Muscle layer of colon (tissue), 2 donors: ENCODE measurements around the gene EXT2.

Experiments
- H3K27ac ChIP-seq: one replicate; pipeline ENCODE4 v1.7.0; 2013; ENCODE audit warnings: low read depth, mild to moderate bottlenecking, low read length, moderate library complexity
- H3K27me3 ChIP-seq, 2 donors: one replicate each; pipeline ENCODE4 v1.7.0; 2013; ENCODE audit warnings: low read length in 2 of 2, mild to moderate bottlenecking in 2 of 2; ENCODE audit not compliant: insufficient read depth in 2 of 2, control insufficient read depth in 1 of 2
- H3K36me3 ChIP-seq: one replicate; pipeline ENCODE4 v1.7.0; 2013; ENCODE audit warnings: mild to moderate bottlenecking, low read length; ENCODE audit not compliant: insufficient read depth
- H3K4me1 ChIP-seq: one replicate; pipeline ENCODE4 v1.7.0; 2013; ENCODE audit warnings: mild to moderate bottlenecking, low read length; ENCODE audit not compliant: insufficient read depth
- H3K4me3 ChIP-seq, 2 donors: one replicate each; pipeline ENCODE4 v1.7.0; 2013; ENCODE audit warnings: low read length in 2 of 2, low read depth in 1 of 2, mild to moderate bottlenecking in 1 of 2, moderate library complexity in 1 of 2
- H3K9ac ChIP-seq: one replicate; pipeline ENCODE4 v1.7.0; 2013; ENCODE audit warnings: low read length
- H3K9me3 ChIP-seq: one replicate; pipeline ENCODE4 v1.7.0; 2013; ENCODE audit warnings: mild to moderate bottlenecking, low read length
- donor health status: abdominal sarcoma.
- donor health status: Adenocarcinoma of cecum.

Gene EXT2

GRCh38 chr11:44275241-44275640, 179.8 kb downstream of the EXT2 start:
- no peaks in the 10 kb centered on the region for H3K36me3 ChIP-seq
- H3K4me3 ChIP-seq = no peak overlapping the region
- H3K4me1 ChIP-seq = no peaks in the 10 kb centered on the region
- H3K27me3 ChIP-seq = no peaks in the 10 kb centered on the region
- no peaks in the 10 kb centered on the region for H3K9me3 ChIP-seq
- H3K27ac ChIP-seq = no peak overlapping the region
- H3K9ac ChIP-seq = no peak overlapping the region

- Histone ChIP-seq H3K27me3 (no peaks in the 10 kb centered on the region), H3K4me3 (no peak overlapping the region), H3K9me3 (no peaks in the 10 kb centered on the region), H3K27ac (no peak overlapping the region), H3K9ac (no peak overlapping the region), H3K36me3 (no peaks in the 10 kb centered on the region), H3K4me1 (no peaks in the 10 kb centered on the region)
These were observed 180.6 kb downstream of the EXT2 start for GRCh38 chr11:44275961-44276550.

- no peak overlapping the region for H3K27ac ChIP-seq
- H3K9ac ChIP-seq = no peak overlapping the region
- H3K36me3 ChIP-seq = no peaks in the 10 kb centered on the region
- no peaks in the 10 kb centered on the region for H3K27me3 ChIP-seq
- no peaks in the 10 kb centered on the region for H3K9me3 ChIP-seq
- H3K4me3 ChIP-seq = no peak overlapping the region
- H3K4me1 ChIP-seq = no peaks in the 10 kb centered on the region
These were observed 182.0 kb downstream of the EXT2 start for GRCh38 chr11:44277196-44278090.

- Histone ChIP-seq H3K27ac (no peak overlapping the region), H3K4me1 (no peaks in the 10 kb centered on the region), H3K9me3 (no peaks in the 10 kb centered on the region), H3K36me3 (no peaks in the 10 kb centered on the region), H3K27me3 (no peaks in the 10 kb centered on the region), H3K9ac (no peak overlapping the region), H3K4me3 (no peak overlapping the region)
These were observed 184.0 kb downstream of the EXT2 start for GRCh38 chr11:44279483-44279882.

GRCh38 chr11:44280257-44280656, 184.8 kb downstream of the EXT2 start:
- Histone ChIP-seq H3K27me3 (no peaks in the 10 kb centered on the region), H3K9me3 (no peaks in the 10 kb centered on the region), H3K4me3 (no peak overlapping the region), H3K9ac (no peak overlapping the region), H3K27ac (no peak overlapping the region), H3K36me3 (no peaks in the 10 kb centered on the region), H3K4me1 (no peaks in the 10 kb centered on the region)

DNA sequence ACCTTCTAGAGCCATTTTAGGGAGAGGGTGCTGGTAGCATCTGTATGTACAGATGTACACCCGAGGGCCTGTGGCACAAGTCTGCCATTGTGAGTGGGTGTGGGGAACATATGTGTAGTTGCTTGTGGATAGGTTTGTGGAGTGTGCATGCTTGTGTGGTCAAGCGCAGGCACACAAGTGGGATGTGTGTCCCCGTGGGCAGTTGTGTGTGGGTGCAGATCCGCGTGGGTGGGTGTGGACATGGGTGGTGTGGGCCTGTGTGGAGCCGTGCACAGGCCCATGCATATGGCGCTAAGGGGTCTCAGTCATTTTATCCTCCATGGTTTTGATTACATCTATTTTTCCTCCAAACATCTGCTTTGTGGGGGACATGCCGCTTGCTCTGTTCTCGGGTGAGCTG, 185.7 kb downstream of the EXT2 start:
- no peaks in the 10 kb centered on the region for H3K27me3 ChIP-seq
- H3K27ac ChIP-seq = no peak overlapping the region
- no peaks in the 10 kb centered on the region for H3K4me1 ChIP-seq
- no peak overlapping the region for H3K9ac ChIP-seq
- H3K4me3 ChIP-seq = no peak overlapping the region
- no peaks in the 10 kb centered on the region for H3K9me3 ChIP-seq
- no peaks in the 10 kb centered on the region for H3K36me3 ChIP-seq

- Histone ChIP-seq H3K9ac (no peak overlapping the region), H3K4me1 (no peaks in the 10 kb centered on the region), H3K27ac (no peak overlapping the region), H3K27me3 (peaks cover 0 to 8% of the 10 kb centered on the region in 2 donors), H3K9me3 (no peaks in the 10 kb centered on the region), H3K4me3 (no peak overlapping the region), H3K36me3 (no peaks in the 10 kb centered on the region)
These were observed 187.1 kb downstream of the EXT2 start for GRCh38 chr11:44282620-44283019.

GRCh38 chr11:44285756-44286155, 190.3 kb downstream of the EXT2 start:
- no peaks in the 10 kb centered on the region for H3K4me1 ChIP-seq
- no peaks in the 10 kb centered on the region for H3K36me3 ChIP-seq
- H3K9ac ChIP-seq = no peak overlapping the region
- peaks cover 0 to 8% of the 10 kb centered on the region in 2 donors for H3K27me3 ChIP-seq
- no peaks in the 10 kb centered on the region for H3K9me3 ChIP-seq
- no peak overlapping the region for H3K27ac ChIP-seq
- no peak overlapping the region for H3K4me3 ChIP-seq

DNA sequence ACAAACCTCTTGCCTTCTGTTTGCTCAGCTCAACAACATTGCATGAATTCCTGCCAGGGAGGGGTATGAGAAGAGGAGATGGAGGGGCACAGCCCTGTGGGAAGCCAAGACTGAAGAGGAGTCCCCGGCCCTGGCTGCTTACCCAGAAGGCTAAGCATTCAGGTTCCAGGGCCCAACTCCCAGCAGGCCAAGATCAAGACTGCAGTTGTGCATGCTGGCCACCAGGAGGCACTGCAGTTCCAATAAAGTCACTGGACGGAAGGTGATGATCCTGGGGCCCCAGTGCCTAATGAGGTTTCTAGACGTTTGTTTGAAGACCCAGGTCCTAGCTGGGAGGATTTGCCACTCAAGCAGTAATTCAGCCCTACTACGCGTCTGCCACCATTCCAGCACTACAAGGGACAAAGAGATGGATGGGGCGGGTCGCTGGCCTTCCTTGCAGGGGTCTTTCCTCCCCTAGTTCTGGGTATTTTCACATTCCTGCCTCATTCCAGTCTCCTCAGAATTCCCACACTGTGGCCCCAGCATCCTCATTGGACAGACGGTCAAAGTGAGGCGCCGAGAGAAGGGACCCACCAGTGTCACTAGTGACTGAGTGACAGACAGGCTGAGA, 190.9 kb downstream of the EXT2 start:
- Histone ChIP-seq H3K9me3 (no peaks in the 10 kb centered on the region), H3K27me3 (peaks cover 0 to 8% of the 10 kb centered on the region in 2 donors), H3K9ac (no peak overlapping the region), H3K4me1 (no peaks in the 10 kb centered on the region), H3K4me3 (no peak overlapping the region), H3K27ac (no peak overlapping the region), H3K36me3 (no peaks in the 10 kb centered on the region)

DNA sequence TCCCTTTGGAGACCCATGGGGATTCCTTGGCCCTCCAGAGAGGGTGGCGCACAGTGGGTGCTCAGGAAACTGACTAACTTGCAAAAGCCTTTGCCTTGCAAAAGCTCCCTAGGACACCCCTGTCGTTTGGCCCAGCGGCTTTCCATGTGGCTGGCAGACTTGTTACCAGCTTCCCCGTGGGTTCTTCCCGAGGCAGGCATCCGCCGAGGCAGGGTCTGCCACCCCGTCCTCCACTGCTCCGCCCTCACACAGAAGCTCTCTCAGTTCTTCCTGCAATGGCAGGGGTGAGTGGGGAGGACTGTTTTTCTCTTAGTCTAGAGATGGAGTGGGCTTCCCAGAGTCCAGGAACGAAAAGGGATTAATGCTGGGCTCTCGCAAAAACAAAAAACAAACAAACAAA, 191.4 kb downstream of the EXT2 start:
- Histone ChIP-seq H3K4me3 (no peak overlapping the region), H3K9ac (no peak overlapping the region), H3K36me3 (no peaks in the 10 kb centered on the region), H3K4me1 (no peaks in the 10 kb centered on the region), H3K9me3 (no peaks in the 10 kb centered on the region), H3K27me3 (peaks cover 0 to 8% of the 10 kb centered on the region in 2 donors), H3K27ac (no peak overlapping the region)

GRCh38 chr11:44288133-44288526, 192.7 kb downstream of the EXT2 start:
- H3K27ac ChIP-seq = no peak overlapping the region
- H3K4me3 ChIP-seq = no peak overlapping the region
- no peaks in the 10 kb centered on the region for H3K9me3 ChIP-seq
- H3K36me3 ChIP-seq = no peaks in the 10 kb centered on the region
- H3K27me3 ChIP-seq = peaks cover 0 to 8% of the 10 kb centered on the region in 2 donors
- H3K9ac ChIP-seq = no peak overlapping the region
- no peaks in the 10 kb centered on the region for H3K4me1 ChIP-seq
